Activated effector memory CD4-positive, alpha-beta T cell treated with Interleukin-2 at 50 U/mL for 16 hours (primary cell): Measurements from ENCODE around the gene YEATS2.
"Not testable (repeated sequence)": the region's sequence is repeated elsewhere in the genome, so short reads cannot be mapped to it uniquely, and the experiment has no call there.

ENCODE experiments used
- DNase-seq: peaks from one replicate; pipeline ENCODE4 v3.0.0-alpha.2; 2020

The YEATS2 gene

DNA sequence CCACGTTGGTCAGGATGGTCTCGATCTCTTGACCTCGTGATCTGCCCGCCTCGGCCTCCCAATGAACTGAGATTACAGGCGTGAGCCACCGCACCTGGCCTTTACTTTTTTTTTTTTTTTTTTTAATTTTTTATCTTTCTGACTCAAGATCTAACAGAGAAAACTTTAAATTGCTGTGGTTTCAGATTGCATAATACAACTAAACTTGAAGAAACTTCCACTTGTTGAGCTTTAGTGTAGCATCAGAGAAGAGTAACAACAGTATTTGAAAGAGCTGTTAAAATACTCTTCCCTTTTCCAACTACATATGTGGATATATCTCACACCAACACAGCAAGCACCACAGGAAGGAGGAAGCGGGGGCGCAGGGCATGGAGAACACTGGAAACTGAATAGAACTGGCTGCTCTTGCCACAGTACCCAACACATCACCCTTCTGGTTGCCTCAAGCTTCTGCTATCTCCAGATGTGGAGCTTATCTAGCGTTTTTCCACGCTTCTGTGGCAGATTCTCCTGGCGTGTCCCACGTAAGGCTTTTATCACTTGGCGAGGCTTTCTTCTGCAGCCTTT lies 82.4 kb downstream of the YEATS2 start:
- no peak for DNase-seq

DNA sequence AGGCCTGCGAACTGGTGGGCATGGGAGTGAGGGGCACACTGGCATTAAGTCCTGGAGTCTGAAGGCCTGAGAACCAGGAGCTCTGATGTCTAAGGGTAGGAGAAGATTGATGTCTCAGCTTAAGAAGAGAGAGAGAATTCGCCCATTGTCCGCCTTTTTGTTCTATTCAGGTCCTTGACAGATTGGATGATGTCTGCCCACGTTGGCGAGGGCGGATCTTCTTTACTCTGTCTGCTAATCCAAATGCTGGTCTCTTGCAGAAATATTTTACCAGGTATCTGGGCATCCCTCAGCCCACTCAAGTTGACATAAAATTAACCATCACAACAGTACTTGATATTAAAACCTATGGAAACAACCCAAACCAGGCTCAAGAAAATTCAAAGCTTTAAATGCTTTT lies 83.6 kb downstream of the YEATS2 start:
- DNase-seq = no peak

GRCh38 chr3:183782576-183783276 lies 85.1 kb downstream of the YEATS2 start:
- DNase-seq = no peak

DNA sequence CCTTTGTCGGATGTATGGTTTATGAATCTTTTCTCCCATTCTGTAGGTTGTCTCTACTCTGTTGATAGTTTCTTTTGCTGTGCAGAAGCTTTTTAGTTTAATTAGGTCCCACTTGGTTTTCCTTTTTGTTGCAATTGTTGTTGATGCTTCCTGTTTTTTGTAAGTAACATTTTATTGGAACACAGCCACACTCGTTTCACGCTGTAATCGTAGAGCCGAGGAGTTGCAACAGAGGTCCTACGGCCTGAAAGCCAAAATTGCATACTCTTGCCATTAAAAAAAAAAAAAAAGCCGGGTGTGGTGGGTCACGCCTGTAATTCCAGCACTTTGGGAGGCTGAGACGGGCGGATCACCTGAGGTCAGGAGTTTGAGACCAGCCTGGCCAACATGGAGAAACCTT lies 86.9 kb downstream of the YEATS2 start:
- not testable (repeated sequence) for DNase-seq

- no peak for DNase-seq
Measured at GRCh38 chr3:183789826-183790225, 92.2 kb downstream of the YEATS2 start.

DNA sequence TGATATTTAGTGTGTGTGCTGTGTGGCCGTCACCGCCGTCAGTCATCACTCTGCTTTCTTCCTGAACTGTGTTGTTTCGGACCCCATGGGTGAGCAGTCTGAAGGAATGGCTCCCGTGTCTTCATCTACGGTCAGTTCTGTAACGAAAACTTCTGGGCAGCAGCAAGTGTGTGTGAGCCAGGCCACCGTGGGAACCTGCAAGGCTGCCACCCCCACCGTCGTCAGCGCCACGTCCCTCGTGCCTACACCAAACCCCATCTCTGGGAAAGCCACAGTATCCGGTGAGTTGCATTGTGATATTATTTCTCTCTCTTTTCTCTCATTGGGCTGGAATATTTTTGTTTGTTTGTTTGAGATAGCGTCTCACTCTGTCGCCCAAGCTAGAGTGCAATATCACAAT lies 93.1 kb downstream of the YEATS2 start:
- DNase-seq = no peak

GRCh38 chr3:183792976-183793375 lies 95.4 kb downstream of the YEATS2 start:
- no peak for DNase-seq

- DNase-seq = no peak
Measured at GRCh38 chr3:183794452-183794851, 96.9 kb downstream of the YEATS2 start.

- DNase-seq = no peak
Measured at GRCh38 chr3:183796372-183796771, 98.8 kb downstream of the YEATS2 start.

GRCh38 chr3:183797996-183798395 lies 100.4 kb downstream of the YEATS2 start:
- no peak for DNase-seq

GRCh38 chr3:183799461-183799860 lies 101.9 kb downstream of the YEATS2 start:
- no peak for DNase-seq

GRCh38 chr3:183800243-183800863 lies 102.8 kb downstream of the YEATS2 start:
- DNase-seq = no peak

DNA sequence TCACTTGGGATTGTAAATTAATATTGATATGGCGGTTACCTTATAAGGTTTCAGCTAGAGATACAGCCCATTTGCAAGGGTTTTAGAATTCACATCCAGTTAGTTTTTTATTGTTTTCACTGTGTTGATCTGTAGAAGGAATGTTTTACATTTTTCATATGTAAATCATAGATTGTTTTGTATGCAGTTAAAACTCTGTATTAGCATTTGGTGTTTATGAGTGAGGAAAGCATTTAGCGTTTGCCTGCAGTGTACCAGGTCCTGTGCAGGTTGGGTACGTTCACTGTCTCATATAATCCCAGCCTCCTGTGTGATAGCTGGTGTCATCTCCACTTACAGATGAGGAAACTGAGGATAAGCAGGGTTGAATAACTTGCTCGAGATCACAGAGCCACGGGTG lies 104.0 kb downstream of the YEATS2 start:
- no peak for DNase-seq

DNA sequence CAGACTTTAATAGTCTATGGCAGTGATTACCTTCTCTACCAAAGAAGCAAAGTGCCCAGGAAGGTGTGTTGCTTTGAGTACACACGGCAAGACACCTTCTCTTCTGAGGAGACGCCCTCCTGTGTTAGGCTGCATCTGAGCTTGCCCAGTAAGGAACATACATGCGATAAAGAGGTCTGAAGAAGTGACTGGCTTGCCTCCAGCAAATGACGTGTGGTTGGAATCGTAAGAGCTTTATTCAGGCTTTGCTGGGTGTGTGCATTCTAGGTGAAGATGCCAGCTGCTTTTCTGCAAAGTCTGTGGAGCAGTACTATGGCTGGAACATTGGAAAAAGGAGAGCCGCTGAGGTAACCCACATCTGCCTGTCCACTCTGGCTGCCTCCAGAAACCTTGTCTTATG lies 105.4 kb downstream of the YEATS2 start:
- no peak for DNase-seq

- no peak for DNase-seq
Measured at GRCh38 chr3:183807209-183807728, 109.7 kb downstream of the YEATS2 start.

GRCh38 chr3:183807881-183808280 lies 110.3 kb downstream of the YEATS2 start:
- DNase-seq = no peak

DNA sequence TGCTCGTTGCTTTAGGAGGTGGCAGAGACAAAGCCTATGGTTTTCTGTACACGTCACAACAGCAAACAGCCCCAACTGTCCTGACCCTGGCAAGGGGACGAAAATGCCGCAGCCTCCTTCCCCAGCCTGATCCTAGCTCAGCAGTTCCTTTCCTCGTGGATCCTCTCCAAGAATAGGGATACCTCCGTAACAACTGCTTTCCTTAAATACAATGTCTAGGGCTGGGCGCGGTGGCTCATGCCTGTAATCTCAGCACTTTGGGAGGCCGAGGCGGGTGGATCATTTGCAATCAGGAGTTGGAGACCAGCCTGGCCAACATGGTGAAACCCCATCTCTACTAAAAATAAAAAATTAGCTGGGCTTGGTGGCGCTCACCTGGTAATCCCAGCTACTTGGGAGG lies 110.8 kb downstream of the YEATS2 start:
- DNase-seq = no peak

- DNase-seq = no peak
Measured at GRCh38 chr3:183809270-183809669, 111.7 kb downstream of the YEATS2 start.

- DNase-seq = no peak
Measured at GRCh38 chr3:183810643-183811594, 113.3 kb downstream of the YEATS2 start.

- DNase-seq = no peak
Measured at GRCh38 chr3:183811638-183812037, 114.0 kb downstream of the YEATS2 start.

GRCh38 chr3:183812761-183813445 lies 115.3 kb downstream of the YEATS2 start:
- DNase-seq = no peak

DNA sequence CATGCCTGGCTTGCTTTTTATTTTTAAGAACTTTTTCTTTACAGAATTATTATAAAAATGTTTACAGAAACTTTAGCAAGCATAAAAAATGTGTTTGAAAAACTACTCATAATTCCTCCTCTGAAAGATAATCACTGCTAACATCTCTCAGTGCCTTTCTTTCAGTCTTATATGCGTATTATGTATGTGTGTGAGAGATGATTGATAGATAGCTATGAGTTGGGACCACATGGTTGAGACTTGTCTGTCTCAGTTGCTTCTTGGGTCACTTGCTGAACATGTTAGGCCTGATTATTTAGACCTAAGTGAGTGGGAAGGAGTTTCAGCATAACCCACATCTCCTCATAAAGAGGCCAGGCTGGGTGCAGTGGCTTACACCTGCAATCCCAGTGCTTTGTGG lies 116.6 kb downstream of the YEATS2 start:
- no peak for DNase-seq

DNA sequence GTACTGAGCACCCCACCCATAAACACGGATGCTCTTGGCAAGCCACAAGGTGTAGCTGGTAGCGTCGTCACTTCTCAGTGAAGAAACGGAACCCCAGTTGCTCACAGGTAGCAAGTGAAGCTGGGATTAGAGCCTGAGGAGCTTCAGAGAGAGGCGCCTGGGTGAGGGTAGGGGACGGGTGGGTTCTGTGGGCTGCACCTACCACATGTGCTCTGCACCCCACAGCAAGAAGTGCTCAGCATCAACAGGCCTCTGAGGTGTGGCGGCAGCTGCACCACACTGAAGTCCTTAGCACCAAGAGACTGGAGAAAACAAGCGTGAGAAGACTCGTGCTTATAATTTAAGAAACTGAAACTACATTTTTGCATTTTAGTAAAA lies 118.0 kb downstream of the YEATS2 start:
- DNase-seq = no peak
